GM18502 (cell line): Measurements from ENCODE around the gene C7.
A peak's percentile ranks its signal among the peaks of the same experiment; 100 is the strongest.
"Not testable (repeated sequence)": the region's sequence is repeated elsewhere in the genome, so short reads cannot be mapped to it uniquely, and the experiment has no call there.

Experiments used
- ATAC-seq: cut with Tn5 transposase; IDR thresholded peaks from one replicate; pipeline ENCODE4 v1.9.1; 2021; ENCODE audit warnings: mild to moderate bottlenecking; ENCODE audit not compliant: unreplicated experiment, poor library complexity

C7 gene

GRCh38 chr5:40909264-40909663 lies at the start of gene C7:
C7 (plus strand) TSS chr5:40909497; CDS start chr5:40909611, 114 bp downstream.
- no peak for ATAC-seq

GRCh38 chr5:40860711-40861110 lies 48.6 kb upstream of the C7 start:
- no peak for ATAC-seq

GRCh38 chr5:40865004-40865403 lies 44.3 kb upstream of the C7 start:
- not testable (repeated sequence) for ATAC-seq

GRCh38 chr5:40866844-40867243 lies 42.5 kb upstream of the C7 start:
- no peak for ATAC-seq

- no peak for ATAC-seq
These were observed 39.9 kb upstream of the C7 start for GRCh38 chr5:40869384-40869783.

GRCh38 chr5:40871177-40871576 lies 38.1 kb upstream of the C7 start:
- ATAC-seq: no peak

GRCh38 chr5:40872253-40872652 lies 37.0 kb upstream of the C7 start:
- not testable (repeated sequence) for ATAC-seq

GRCh38 chr5:40873286-40873880 lies 35.9 kb upstream of the C7 start:
- no peak for ATAC-seq

GRCh38 chr5:40875958-40876357 lies 33.3 kb upstream of the C7 start:
- no peak for ATAC-seq

GRCh38 chr5:40877371-40877988 lies 31.8 kb upstream of the C7 start:
- no peak for ATAC-seq

- ATAC-seq: peak; percentile 55
These were observed 29.9 kb upstream of the C7 start for GRCh38 chr5:40879163-40879942.

GRCh38 chr5:40882291-40882690 lies 27.0 kb upstream of the C7 start:
- no peak for ATAC-seq

- not testable (repeated sequence) for ATAC-seq
These were observed 26.2 kb upstream of the C7 start for GRCh38 chr5:40883051-40883450.

- not testable (repeated sequence) for ATAC-seq
These were observed 13.6 kb upstream of the C7 start for GRCh38 chr5:40895440-40896425.

GRCh38 chr5:40904205-40904993 lies 4.9 kb upstream of the C7 start:
- peak; percentile 94 for ATAC-seq

- no peak for ATAC-seq
These were observed 4.3 kb upstream of the C7 start for GRCh38 chr5:40904994-40905306.

GRCh38 chr5:40906351-40906751 lies 2.9 kb upstream of the C7 start:
- no peak for ATAC-seq

- ATAC-seq: no peak
These were observed 426 bp downstream of the C7 start for GRCh38 chr5:40909723-40910122.

- ATAC-seq: no peak
These were observed 2.0 kb downstream of the C7 start for GRCh38 chr5:40911266-40911665.

- no peak for ATAC-seq
These were observed 5.5 kb downstream of the C7 start for GRCh38 chr5:40914835-40915234.
